ENCODE results near the gene STIM1.
A peak's percentile ranks its signal among the peaks of the same experiment; 100 is the strongest.

The STIM1 gene

GRCh38 chr11:3903207-3903896 is 47.9 kb downstream of the STIM1 start:
- no peak for DNase-seq
- in situ Hi-C loops (cut with MboI; ENCODE audit: low pct_unique_long_range_greater_than_20kb, low sequenced_read_pairs) = no loop called here

DNA sequence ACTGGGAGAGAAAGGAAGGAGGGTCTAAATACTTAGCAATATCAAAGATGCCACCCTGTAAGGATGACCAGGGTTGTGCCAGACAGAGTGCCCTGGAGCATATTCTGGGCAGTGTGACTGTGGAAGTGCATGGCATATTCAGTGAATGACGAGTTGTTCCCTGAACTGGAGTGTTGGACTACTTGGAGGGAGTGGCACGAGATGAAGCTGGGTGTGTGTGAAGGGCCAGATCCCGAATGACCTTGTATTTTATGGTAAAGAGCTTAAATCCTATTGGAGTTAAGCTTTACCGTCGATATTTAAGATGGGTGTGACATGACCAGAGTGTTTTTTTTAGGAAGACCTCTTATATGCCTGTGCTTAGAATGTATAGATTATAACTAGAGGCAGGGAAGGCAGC is 48.8 kb downstream of the STIM1 start:
- in situ Hi-C loops (cut with MboI; ENCODE audit: low pct_unique_long_range_greater_than_20kb, low sequenced_read_pairs) = no loop called here
- no peak for DNase-seq

GRCh38 chr11:3905080-3905953 is 49.9 kb downstream of the STIM1 start:
- in situ Hi-C loops (cut with MboI; ENCODE audit: low pct_unique_long_range_greater_than_20kb, low sequenced_read_pairs) = no loop called here
- peak; percentile 17 for DNase-seq

DNA sequence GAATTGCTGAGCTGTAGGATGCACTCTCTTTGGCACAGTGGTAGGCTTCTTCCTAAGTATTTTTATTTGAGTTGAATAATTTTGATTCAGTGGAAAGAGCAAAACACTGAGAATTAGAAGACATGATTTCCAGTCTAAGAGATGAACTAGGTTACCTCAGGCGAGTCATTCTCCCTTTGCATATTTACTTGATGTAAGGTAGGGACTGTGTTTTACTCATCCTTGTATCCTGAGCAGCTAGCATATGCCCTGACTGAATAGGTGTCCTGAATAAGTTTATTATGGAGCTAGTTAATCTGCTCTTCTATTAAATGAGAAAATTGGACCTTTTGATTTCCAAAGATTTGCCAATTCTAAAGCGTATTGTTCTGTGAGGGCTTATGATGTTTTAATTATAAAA is 50.7 kb downstream of the STIM1 start:
- no peak for DNase-seq
- in situ Hi-C loops (cut with MboI; ENCODE audit: low pct_unique_long_range_greater_than_20kb, low sequenced_read_pairs) = no loop called here

DNA sequence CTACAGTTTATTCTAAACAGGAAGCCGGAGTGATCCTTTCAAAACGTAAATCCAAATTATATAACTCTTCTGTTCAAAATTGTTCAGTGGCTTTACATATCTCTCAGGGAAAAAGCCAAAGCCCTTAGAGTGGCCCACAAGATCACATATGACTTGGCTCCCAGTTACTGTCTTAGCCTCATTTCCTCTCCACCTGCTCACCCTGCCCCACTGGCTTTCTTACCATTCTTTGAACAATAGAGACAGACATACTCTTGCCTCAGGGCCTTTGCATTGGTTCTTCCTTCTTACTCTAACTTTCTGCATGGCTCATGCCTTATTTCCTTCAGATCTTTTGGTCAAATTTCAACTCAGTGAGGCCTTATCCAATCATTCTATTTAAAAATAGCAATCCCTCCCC is 52.1 kb downstream of the STIM1 start:
- DNase-seq = no peak
- in situ Hi-C loops (cut with MboI; ENCODE audit: low pct_unique_long_range_greater_than_20kb, low sequenced_read_pairs) = no loop called here

GRCh38 chr11:3909901-3910300 is 54.4 kb downstream of the STIM1 start:
- in situ Hi-C loops (cut with MboI; ENCODE audit: low pct_unique_long_range_greater_than_20kb, low sequenced_read_pairs) = no loop called here
- DNase-seq = no peak

- in situ Hi-C loops (cut with MboI; ENCODE audit: low pct_unique_long_range_greater_than_20kb, low sequenced_read_pairs) = no loop called here
Observed at GRCh38 chr11:3911908-3912505, 56.5 kb downstream of the STIM1 start.

GRCh38 chr11:3913921-3914320 is 58.5 kb downstream of the STIM1 start:
- DNase-seq = no peak
- in situ Hi-C loops (cut with MboI; ENCODE audit: low pct_unique_long_range_greater_than_20kb, low sequenced_read_pairs) = no loop called here

More at GRCh38 chr11:3911908-3912505, 56.5 kb downstream of the STIM1 start:
- DNase-seq = no peak

GRCh38 chr11:3914805-3915204 is 59.3 kb downstream of the STIM1 start:
- in situ Hi-C loops (cut with MboI; ENCODE audit: low pct_unique_long_range_greater_than_20kb, low sequenced_read_pairs) = no loop called here
- DNase-seq = no peak

DNA sequence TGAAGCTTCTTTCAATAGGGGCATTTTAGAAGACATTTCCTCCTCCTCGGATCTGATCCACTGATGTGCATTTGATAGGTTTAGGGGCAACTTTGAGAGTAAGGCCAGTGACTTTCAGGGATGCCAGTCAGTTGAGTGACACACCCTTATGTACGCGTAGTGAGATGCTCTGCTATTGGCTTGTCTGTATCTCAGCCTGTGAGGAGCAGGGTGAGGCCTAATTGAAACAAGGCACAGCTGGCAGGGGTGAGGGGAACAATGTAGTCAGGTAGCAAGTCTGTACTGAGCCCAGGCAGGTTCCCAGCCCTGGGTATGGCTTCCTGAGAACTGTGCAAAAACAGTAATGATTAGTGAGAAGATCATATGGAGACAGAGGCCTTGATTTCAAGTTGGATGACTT is 61.5 kb downstream of the STIM1 start:
- DNase-seq = no peak
- in situ Hi-C loops (cut with MboI; ENCODE audit: low pct_unique_long_range_greater_than_20kb, low sequenced_read_pairs) = no loop called here

DNA sequence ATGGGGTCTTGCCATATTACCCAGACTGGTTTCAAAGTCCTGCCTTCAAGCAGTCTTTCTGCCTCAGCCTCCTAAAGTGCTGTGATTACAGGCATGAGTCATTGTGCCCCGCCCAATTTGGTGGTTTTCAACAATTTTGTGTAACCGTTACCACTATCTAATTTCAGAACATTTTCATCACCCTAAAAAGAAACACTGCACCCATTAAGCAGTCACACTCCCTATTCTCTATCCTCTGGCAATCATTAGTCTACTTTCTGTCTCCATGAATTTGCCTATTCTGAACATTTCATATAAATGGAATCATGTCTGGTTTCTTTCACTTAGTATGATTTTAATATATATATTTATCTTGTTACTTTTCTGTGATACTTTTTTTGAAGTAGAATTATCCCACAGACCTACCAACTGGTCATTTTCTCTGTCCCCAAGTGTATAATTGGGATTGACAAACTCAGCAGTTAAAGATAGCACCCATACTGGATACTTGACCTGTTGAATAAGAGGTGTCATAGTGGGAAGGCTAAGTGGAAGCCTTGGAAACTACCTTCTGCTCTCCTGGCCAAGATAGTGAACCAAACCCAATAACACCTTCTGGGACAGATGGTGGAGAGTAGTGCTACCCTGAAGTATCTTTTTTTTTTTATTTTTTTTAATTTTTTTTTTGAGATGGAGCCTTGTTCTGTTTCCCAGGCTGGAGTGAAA is 64.8 kb downstream of the STIM1 start:
- peak; percentile 17 for DNase-seq
- in situ Hi-C loops (cut with MboI; ENCODE audit: low pct_unique_long_range_greater_than_20kb, low sequenced_read_pairs) = no loop called here

DNA sequence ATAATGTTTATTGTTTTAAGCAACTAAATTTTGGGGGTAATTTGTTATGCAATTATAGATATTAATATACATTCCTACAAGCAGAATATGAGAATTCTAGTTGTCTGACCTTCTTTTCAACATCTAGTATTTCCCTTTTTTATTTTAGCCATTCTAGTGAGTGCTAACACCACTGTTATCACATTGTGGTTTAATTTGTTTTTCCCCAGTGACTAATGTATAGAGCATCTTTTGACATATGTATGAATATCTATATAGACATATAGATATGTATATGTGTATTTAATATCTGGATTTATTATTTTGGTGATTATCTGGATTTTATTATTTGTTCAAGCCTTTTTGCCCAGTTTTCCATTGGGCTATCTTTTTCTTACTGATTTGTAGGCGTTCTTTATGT is 66.6 kb downstream of the STIM1 start:
- in situ Hi-C loops (cut with MboI; ENCODE audit: low pct_unique_long_range_greater_than_20kb, low sequenced_read_pairs) = no loop called here
- DNase-seq = no peak

- no peak for DNase-seq
- in situ Hi-C loops (cut with MboI; ENCODE audit: low pct_unique_long_range_greater_than_20kb, low sequenced_read_pairs) = no loop called here
Observed at GRCh38 chr11:3925513-3925912, 70.0 kb downstream of the STIM1 start.

- in situ Hi-C loops (cut with MboI; ENCODE audit: low pct_unique_long_range_greater_than_20kb, low sequenced_read_pairs) = no loop called here
Observed at GRCh38 chr11:3926458-3927095, 71.1 kb downstream of the STIM1 start.

DNA sequence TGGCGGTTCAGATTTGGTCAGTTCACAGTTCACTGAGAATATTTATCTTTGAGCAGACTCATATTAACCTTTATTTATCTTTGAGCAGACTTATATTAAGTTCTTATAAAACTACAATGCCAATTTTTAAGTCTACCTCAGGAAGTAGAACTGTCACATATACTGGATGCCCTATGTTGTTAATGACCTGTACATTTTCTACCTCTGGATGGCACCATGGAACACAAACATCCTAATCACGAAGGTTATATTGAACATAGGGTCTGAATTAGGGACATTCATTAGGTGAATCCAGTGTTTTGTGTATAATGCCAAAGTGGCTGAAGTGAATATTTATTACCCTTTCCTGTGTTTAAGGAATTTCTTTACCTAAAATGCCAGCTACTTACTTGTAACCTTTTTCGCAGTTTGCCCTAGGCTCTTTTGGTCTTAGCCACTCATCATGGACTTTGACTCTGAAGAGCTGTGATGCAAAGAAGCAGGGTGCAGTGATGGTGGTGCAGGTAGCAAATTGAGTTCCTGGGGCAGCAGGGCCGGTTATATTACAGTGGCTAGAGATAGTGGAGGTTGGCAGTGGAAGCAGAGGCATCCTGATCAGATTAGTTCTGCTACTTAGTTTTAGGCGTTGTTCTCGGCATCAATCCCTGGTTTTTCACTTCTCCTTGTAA is 71.8 kb downstream of the STIM1 start:
- DNase-seq = no peak
- in situ Hi-C loops (cut with MboI; ENCODE audit: low pct_unique_long_range_greater_than_20kb, low sequenced_read_pairs) = no loop called here

More at GRCh38 chr11:3926458-3927095, 71.1 kb downstream of the STIM1 start:
- DNase-seq = no peak

DNA sequence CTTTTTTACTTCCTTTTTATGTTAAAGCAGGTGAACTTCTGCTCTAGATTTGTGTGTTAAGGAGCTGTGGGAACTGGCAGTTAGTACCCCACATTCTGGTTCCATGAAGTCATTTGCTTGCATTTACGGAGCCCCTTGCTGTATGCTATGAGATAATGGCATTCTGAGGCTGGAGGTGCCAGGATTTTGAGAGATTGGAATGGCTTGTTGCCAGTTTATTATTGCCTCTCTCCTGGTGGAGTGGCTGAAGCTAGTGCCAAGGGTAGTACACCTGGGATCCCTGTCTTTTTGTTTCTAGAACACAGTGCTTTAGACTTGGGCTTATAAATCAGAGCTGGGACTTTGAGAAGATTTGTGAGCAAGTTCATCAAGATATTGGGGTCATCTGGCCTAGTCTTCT is 73.8 kb downstream of the STIM1 start:
- in situ Hi-C loops (cut with MboI; ENCODE audit: low pct_unique_long_range_greater_than_20kb, low sequenced_read_pairs) = no loop called here

GRCh38 chr11:3929649-3930048 is 74.2 kb downstream of the STIM1 start:
- in situ Hi-C loops (cut with MboI; ENCODE audit: low pct_unique_long_range_greater_than_20kb, low sequenced_read_pairs) = no loop called here
- DNase-seq = no peak

More for the DNA sequence above, 73.8 kb downstream of the STIM1 start:
- no peak for DNase-seq

DNA sequence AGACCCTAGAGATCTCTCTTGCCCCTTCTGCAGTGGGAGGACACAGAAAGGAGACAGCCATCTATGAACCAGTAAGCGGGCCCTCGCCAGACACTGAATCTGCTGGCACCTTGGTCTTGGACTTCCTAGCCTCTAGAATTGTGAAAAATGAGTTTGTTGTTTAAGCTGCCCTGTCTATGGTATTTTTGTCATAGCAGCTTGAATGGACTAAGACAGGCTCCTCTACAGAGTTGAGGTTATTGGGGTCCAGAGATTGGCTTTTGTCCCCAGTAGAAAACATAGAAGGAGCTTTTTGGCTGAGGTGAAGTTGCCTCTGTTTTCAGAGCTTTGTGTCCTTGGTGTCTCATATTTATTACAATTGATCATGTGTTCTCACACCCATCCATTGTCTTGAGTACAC is 77.2 kb downstream of the STIM1 start:
- in situ Hi-C loops (cut with MboI; ENCODE audit: low pct_unique_long_range_greater_than_20kb, low sequenced_read_pairs) = no loop called here
- DNase-seq = no peak

All from KBM-7 (cell line).